Endothelial cell of hepatic sinusoid (primary cell): ENCODE results near the gene ACVR1C.

ENCODE experiments used
- in situ Hi-C: cut with HindIII; loops from 2 replicates; pipeline ENCODE4 v1.10.0; 2017; ENCODE audit warnings: low sequenced_read_pairs

ACVR1C gene

GRCh38 chr2:157500334-157500733 is 128.3 kb downstream of the ACVR1C start:
- in situ Hi-C loops: no loop called here

DNA sequence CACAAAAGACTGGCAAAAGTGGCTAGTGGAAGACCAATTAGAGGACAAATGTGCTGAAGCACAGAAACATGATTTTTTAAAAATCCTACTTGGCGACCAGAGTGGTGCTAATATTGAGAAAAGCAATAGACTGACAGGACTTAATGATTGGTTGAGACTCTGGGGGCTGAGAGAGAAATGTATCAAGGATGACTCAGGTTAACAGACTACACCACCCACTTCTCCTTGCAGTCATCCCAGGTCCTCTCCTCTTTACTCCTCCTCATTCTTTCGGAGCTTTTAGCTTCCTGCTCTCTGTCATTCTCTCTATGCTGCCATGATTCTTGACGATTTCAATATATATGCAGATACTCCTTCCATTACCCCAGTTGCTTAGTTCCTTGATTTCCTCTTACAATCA is 130.2 kb downstream of the ACVR1C start:
- in situ Hi-C loops: no loop called here

DNA sequence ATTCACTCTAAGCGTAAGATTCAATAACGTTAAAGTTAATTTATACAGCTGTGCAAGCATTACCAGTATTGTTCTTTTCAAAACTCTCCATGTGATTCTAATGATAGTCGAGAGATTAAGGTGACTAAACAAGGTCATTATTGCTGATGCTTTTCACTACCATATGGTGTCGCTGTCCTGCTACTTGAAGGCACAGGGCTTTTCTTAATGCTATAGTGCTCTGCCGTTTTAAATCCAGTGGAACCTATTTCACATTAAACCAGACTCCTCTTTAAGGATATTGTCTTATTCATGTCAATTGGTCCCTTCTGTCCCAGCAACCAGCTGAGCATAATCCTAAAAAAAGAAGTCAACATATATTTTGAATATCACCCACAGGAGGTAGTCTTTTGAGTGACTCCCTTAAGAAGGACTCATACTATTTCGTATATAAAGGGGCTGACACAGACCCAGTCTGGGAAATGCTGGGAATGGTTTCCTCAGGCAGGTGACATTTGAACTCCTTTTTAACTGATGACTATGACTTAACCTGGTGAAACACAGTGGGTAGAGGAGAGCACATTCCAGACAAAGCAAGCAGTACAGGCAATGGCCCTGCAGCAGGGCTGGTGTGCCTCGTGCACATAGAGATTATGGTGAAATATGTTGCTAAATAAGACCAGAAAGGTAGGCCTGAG is 130.9 kb downstream of the ACVR1C start:
- in situ Hi-C loops: no loop called here

DNA sequence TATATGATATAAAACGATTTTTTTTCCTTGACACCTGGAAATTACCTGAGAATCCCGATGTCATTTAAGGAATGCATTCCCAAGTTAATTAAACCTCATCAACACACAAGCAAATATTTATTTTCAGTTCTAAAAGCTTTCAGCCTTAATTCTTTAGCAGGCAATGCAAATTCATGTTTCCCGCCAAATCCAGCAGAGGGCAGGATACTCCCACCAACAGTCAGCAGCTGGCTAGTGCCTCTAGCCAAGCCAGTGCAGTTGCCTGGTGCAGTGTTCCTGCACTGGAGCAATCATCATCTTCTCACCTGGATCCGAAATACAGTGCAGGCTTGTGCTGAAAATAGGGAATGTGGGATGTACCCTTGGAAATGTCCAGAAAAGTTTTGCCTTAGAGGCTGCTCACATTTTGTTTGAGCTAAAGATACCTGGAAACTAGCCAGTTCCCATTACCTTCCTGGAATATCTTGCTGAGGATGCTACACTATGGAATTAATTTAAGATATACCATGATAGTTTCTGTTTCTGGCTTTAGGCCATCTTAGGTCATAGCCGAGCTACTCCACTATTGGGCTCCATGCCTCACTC is 136.4 kb downstream of the ACVR1C start:
- in situ Hi-C loops: no loop called here

GRCh38 chr2:157489983-157490382 is 138.7 kb downstream of the ACVR1C start:
- in situ Hi-C loops: no loop called here

- in situ Hi-C loops: no loop called here
Observed at GRCh38 chr2:157488877-157489276, 139.8 kb downstream of the ACVR1C start.

- in situ Hi-C loops: no loop called here
Observed at GRCh38 chr2:157487747-157488146, 140.9 kb downstream of the ACVR1C start.

GRCh38 chr2:157487271-157487610 is 141.4 kb downstream of the ACVR1C start:
- in situ Hi-C loops: no loop called here

GRCh38 chr2:157486596-157487270 is 141.9 kb downstream of the ACVR1C start:
- in situ Hi-C loops: no loop called here

- in situ Hi-C loops: no loop called here
Observed at GRCh38 chr2:157480182-157480961, 148.3 kb downstream of the ACVR1C start.

DNA sequence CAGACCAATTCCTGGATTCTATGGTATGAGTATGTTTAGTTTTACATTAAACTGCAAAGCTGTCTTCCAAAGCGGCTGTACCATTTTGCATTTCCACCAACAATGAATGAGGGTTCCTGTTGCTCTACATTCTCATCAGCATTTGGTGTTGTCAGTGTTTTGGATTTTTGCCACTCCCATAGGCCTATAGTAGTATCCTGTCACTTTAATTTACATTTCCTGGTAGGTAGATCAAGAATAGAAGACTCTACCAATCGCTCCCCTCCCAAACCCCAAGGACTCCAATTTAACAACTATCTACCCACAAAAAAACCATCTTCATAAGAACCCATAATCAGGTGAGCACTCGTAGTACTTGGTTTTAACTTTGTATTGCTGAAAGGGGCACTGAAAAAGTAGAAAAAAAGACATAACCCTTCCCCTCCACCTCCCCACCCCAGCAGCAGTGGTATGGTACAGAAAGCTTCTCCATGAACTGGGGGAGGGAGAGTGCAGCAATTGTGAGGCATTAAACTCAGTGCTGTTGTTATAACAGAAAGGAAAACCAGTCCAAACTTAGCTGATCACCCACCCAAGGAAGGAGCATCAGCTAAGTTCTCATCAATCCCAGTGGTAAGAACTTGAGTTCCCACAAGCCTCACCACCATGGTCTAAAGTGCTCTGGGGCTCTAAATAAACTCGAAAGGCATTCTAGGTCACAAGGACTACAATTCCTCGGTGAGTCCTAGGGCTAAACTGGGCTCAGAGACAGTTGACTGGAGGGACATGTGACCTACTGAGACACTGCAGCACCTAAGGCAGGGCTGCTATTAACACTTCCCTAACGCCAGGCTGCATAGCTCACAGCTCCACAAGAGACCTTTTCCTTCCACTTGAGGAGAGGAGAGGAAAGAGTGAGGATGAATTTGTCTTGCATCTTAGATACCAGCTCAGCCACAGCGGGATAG is 149.3 kb downstream of the ACVR1C start:
- in situ Hi-C loops: no loop called here

DNA sequence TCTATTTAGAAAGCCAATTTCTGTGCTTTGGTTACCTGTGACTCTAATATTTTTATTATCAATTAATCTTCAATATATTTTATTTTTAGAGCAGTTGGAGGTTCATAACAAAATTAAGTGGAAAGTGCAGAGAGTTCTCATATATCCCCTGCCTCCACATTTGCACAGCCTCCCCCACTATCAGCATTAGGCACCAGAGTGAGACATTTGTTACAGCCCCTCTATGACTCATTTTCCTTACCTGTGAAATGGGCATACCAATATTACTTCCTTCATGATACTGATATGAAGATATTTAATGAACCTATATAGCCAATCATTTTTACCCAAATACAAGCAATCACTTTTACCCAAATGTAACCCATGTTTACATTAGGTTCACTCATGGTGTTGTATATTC is 150.7 kb downstream of the ACVR1C start:
- in situ Hi-C loops: no loop called here

GRCh38 chr2:157476953-157477709 is 151.5 kb downstream of the ACVR1C start:
- in situ Hi-C loops: no loop called here
